HG03460 (cell line): ENCODE results near the gene SLC45A1.

ENCODE experiments used
- ATAC-seq: cut with Tn5 transposase; IDR thresholded peaks from one replicate; pipeline ENCODE4 v1.9.1; 2021; ENCODE audit not compliant: unreplicated experiment

The SLC45A1 gene

GRCh38 chr1:8382608-8383505, 64.9 kb downstream of the SLC45A1 start:
- no peak for ATAC-seq

- no peak for ATAC-seq
Observed at GRCh38 chr1:8384088-8384487, 66.2 kb downstream of the SLC45A1 start.

- no peak for ATAC-seq
Observed at GRCh38 chr1:8384577-8384976, 66.7 kb downstream of the SLC45A1 start.

- ATAC-seq, result no peak
Observed at GRCh38 chr1:8386247-8386646, 68.3 kb downstream of the SLC45A1 start.

GRCh38 chr1:8388732-8389562, 71.0 kb downstream of the SLC45A1 start:
- no peak for ATAC-seq

- no peak for ATAC-seq
Observed at GRCh38 chr1:8389958-8390535, 72.1 kb downstream of the SLC45A1 start.

- ATAC-seq, result no peak
Observed at GRCh38 chr1:8390707-8391106, 72.8 kb downstream of the SLC45A1 start.

GRCh38 chr1:8392522-8392921, 74.6 kb downstream of the SLC45A1 start:
- no peak for ATAC-seq
